ENCODE results near the gene RTP2. TPM values are rescaled to one million over a fixed set of nuclear protein-coding genes. Genes with fewer than 3 reads are reported as not detected.

RTP2 gene
- total RNA-seq, 1 experiment from 2014 or later: not detected

DNA sequence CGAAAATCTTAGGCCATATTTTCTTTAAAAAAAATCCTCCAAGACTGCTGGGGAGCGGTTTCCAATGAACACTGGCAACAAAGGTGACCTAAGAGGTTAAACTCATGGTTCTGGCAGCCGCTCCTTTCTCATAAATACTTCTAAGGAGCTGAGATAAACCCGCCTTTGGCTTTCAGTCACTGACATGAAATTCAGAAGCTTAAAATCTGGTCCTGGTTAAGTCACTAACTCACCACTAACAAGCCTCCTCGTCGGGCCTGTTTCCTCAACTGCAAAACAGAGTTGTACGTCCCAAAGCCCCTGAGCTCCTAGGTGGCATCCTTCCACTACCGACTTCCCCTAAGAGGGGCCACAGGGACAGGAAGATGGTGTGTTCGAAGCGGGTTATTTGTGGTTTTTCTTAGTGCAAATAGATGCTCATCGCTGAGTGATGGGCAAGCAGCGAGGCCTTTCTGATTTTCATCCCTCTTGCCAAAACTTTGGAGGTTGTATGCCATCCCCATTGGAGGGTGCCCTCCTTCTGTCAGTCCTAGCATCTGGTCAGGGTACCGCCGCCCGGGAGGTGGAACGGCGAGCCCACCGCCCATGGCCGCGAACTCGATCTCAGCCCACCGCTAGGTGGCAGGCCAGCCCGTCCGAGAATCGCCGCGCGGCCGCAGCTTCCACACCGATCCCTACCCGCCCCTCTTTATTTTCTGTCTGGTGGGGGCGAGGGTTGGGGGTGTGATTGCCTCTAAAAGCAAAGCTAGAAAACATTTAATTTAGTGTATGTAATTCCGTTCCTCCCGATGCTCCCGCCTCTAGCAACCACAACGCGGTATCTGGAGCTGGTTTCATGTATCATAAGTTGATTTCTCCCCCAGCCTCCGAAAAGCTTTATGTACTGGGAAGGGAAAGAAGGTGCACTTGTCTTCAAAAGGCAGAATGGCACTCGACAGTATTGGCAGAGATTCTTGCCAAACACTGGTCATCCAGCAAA, 38.4 kb upstream of the RTP2 start:
- DNase-seq: peak; percentile 65
- H3K27me3 ChIP-seq: no peaks in the 10 kb centered on the region
- no peaks in the 10 kb centered on the region for H3K9me3 ChIP-seq
- peak overlapping the region; percentile 43 for H3K4me3 ChIP-seq
- H3K36me3 ChIP-seq: peaks cover 3% of the 10 kb centered on the region; the same call in 1 of the 2 replicates

DNA sequence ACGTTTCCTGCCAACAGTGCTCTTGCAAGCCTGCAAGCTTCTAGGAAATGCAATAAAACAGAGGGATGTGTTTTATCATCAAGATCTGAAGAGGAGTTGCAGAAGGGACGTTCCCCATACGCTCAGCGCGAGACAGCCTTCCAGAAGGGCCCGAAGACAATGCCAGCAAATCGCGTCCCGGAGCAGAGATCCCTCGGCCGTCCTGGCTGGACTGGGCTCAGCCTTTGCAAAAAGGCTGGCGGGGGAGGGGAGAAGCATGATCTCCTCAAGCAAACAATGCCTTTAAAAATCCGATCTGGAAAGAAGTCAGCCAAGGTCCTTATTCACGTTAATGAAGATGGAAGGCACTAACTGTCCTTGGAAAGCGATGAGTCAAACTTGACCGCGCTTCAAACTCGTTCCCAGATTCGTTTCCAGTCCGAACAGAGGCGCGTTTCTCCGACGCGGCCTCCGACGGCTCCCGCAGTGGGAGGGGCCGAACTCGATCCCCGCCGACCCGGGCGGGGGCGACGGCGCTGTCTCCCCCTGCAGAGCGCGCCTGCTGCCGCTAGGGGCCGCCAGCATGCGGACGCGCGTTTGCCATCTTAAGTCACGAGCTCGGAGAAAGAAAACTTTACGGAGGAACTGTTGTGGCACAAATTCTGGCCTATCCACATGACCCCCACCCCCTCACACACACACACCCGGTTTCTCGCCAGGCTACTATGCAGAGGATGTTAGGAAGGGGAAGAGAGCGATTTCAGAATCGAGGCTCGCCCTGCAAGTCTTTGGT, 37.4 kb upstream of the RTP2 start:
- Histone ChIP-seq H3K9me3 (no peaks in the 10 kb centered on the region), H3K36me3 (peaks cover 3% of the 10 kb centered on the region; the same call in 1 of the 2 replicates), H3K4me3 (peak overlapping the region; percentile 43), H3K27me3 (no peaks in the 10 kb centered on the region)
- peak; percentile 82 for DNase-seq

DNA sequence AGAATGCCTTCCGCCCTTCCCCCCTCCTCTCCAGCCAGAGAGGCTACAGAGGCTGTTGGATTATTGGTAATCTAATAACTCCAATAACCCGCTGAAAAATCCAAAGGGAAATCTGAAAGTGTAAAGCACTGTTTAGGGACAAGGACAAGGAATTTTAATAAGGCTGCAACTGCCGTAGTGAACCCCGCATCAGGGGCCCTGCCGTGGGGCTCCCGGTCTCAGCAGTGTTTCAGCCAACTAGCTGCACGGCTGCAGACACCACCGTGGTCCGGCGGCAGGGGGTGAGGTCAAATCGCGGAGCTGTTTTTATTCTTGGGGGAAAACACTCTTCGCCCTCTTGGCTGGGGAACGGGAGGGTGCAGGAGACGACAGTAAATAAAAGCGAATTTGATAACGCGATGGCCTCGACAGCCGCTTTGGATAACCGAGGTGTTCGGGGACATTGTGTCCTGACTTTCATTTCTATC, 36.8 kb upstream of the RTP2 start:
- H3K4me3 ChIP-seq: peak overlapping the region; percentile 43
- DNase-seq: no peak
- no peaks in the 10 kb centered on the region for H3K27me3 ChIP-seq
- peaks cover 8% of the 10 kb centered on the region for H3K36me3 ChIP-seq
- H3K9me3 ChIP-seq: no peaks in the 10 kb centered on the region

DNA sequence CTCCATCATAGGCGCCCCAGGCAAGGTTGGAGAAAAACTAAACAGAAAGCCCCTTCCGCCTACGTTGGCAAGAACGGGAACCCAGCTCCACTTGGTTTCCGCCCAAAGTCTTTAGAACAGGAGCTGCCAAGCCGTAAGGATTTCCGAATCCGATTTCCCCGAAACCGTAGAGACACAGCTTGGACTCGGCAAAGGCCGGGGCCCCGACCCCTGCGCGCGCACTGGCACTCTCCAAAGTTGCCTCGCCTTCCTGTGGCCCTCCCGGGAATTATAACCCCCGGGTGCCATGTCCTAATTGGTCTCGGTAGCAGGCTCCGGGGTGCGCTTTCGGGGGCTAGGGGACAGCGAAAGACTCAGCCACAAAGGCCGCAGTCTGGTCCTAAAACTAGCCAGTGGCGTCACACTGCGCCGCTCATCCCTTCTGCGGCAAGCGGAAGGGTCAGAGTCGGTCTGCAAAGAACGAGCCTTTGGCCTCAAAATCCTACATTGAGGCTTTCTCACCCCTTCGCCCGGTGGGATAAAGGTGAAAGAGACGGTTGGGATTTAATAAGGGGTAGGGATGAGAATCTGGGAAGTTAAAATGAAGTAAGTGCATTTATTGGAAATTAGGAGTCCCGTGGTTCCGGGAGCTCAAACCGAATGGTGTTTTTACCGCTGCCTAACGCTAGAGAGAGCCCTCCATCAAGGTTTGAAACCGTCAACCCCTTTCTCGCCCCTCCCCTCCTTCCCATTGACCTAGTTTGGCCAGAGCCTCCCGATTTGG, 36.2 kb upstream of the RTP2 start:
- Histone ChIP-seq H3K27me3 (no peaks in the 10 kb centered on the region), H3K4me3 (peak overlapping the region; percentile 43), H3K9me3 (no peaks in the 10 kb centered on the region), H3K36me3 (peaks cover 13% of the 10 kb centered on the region)
- peak; percentile 86 for DNase-seq

DNA sequence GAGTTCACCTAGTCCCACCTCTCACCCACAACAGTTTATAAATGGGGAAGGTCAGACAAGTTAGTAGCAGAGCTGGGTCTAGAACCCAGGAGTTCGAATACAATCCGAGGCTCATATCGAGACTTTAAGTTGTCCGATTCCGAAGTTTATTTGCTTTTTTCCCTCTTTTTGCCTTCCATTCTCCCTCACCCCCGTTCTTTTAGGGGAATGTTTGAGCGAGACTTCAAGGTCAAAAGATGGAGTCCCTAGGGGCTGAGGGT, 35.6 kb upstream of the RTP2 start:
- H3K9me3 ChIP-seq: no peaks in the 10 kb centered on the region
- peak overlapping the region; percentile 43 for H3K4me3 ChIP-seq
- no peak for DNase-seq
- no peaks in the 10 kb centered on the region for H3K27me3 ChIP-seq
- peaks cover 16% of the 10 kb centered on the region for H3K36me3 ChIP-seq

DNA sequence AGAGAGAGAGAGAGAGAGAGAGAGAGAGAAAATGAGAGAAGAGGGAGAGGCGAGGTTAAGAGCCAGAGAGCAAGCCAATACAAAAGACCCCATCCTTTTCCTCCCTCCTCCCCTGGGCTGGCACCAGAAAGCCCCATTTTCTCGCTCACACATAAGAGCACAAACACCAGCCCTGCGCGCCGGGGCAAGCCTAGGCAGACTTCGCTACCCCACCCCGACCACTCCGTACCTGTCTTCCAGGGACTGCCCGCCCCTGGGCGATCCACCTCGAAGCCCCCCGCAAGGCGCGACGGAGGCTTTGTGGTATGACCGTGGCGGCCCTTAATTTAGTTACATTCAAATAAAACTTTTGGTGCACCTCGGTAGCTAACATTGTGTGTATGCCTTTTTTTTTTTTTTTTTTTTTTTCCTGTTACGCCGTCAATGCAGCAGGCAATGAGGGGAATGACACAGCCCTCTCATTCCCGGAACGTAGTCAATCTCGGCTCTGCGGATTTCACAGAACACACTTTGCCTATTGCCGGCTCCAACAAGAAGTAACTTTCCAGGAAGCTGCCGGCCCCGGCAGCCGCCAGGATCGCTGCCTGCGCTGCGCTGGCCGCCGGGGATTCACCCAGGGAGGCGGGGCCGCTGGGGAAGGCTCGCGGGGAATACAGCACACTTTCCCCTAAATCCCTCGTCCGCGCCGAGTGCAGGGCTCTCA, 35.2 kb upstream of the RTP2 start:
- Histone ChIP-seq H3K27me3 (no peaks in the 10 kb centered on the region), H3K36me3 (peaks cover 20% of the 10 kb centered on the region), H3K9me3 (no peaks in the 10 kb centered on the region), H3K4me3 (peak overlapping the region; percentile 43)
- DNase-seq: peak; percentile 73

DNA sequence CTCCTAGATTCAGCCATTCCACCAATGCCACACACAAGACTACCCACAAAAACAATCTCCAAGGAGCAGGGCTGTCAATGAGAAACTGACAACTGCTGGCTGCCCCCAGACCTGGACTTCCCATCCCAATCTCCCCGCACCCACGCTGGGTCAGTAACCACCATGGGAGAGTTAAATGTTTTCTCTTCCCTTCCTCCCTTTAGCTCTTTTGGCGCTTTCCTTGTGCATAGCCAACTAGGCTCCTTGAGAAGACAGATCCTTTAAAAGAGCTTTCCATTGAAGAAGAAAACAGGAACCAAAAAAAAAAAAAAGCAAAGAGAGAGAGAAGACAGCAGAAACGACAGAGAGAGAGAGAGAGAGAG, 34.6 kb upstream of the RTP2 start:
- H3K36me3 ChIP-seq: peaks cover 25% of the 10 kb centered on the region
- no peak for DNase-seq
- H3K9me3 ChIP-seq: no peaks in the 10 kb centered on the region
- no peaks in the 10 kb centered on the region for H3K27me3 ChIP-seq
- H3K4me3 ChIP-seq: no peak overlapping the region

DNA sequence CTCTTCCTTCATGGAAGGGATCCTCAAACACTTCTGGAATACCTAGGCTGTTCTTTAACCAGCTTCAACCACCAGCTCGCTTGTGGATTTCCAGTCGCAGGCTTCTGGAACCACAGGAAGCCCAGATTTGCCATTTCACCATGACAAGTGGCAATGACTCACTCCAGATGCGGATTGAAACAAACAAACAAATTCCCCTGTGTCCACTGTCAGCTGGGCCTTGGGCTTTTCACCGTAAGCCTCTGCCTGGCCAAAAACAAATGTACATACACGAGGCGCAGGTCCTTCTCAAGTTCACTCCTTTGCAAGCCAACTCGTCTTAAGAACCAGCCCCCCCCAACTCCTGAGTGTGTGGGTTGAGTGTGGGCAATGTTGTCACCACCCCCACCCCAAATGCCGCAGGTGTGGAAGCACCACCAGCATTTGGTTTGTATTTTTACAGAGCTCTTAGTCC, 34.1 kb upstream of the RTP2 start:
- Histone ChIP-seq H3K27me3 (no peaks in the 10 kb centered on the region), H3K4me3 (no peak overlapping the region), H3K36me3 (peaks cover 30% of the 10 kb centered on the region), H3K9me3 (no peaks in the 10 kb centered on the region)
- DNase-seq: peak; percentile 31

DNA sequence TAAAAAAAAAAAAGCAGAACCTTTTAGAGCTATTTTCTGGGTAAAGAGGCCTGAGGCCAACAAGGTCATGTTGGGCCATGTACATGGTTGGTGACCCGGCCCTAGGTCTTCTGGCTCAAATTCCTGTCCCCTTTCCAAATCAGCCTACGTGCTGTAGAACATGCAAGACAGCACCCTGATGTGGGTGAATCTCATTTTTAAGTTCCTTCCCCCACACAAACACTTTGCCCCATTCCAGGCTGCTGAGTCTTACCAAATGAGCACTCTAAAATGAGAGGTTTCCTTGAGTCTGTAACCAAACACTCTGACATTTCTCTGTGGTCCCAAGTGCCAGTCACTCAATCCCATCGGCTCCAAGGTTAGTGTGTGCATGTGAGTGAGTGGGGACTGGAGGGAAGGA, 33.5 kb upstream of the RTP2 start:
- DNase-seq: no peak
- Histone ChIP-seq H3K27me3 (no peaks in the 10 kb centered on the region), H3K36me3 (peaks cover 36% of the 10 kb centered on the region), H3K4me3 (no peak overlapping the region), H3K9me3 (no peaks in the 10 kb centered on the region)

DNA sequence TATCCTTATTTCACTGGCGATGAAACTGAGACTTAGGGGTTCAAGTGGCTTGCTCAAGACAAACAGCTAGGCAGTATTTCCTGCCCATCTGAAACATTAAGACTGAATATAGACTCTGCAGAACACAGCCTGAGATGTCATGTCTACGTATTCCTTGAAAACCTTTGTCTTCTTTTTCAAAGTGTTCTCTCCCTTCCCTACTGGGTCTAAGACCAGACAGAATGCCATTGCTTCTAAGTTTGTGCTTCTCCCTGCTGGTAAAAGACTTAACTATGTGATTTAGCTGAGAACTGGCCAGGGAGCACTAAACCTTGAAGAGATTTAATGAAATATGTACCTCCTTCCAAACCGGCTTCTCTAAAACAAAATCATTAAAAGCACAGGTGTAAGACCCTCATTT, 33.0 kb upstream of the RTP2 start:
- Histone ChIP-seq H3K4me3 (no peak overlapping the region), H3K9me3 (no peaks in the 10 kb centered on the region), H3K36me3 (peaks cover 41% of the 10 kb centered on the region), H3K27me3 (no peaks in the 10 kb centered on the region)
- no peak for DNase-seq

DNA sequence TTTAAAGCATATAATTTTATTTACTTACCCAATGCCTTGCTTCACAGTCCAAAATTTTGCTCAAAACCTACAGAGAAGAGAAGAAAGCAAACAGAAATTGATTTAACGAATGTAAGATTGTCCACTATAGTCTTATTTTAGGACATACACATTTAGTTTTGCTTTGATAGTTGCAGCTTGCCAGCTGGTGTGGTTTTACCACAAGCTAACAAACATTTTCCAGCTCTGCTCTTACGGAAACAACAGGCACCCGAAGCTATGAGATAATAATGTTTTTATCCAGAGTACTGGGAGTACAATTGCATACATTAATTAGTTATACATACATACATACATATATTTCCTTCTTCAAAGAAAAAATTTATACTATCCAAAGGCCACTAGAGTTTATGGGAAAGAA, 32.5 kb upstream of the RTP2 start:
- Histone ChIP-seq H3K4me3 (no peak overlapping the region), H3K27me3 (no peaks in the 10 kb centered on the region), H3K9me3 (no peaks in the 10 kb centered on the region), H3K36me3 (peaks cover 46% of the 10 kb centered on the region)
- DNase-seq: no peak

DNA sequence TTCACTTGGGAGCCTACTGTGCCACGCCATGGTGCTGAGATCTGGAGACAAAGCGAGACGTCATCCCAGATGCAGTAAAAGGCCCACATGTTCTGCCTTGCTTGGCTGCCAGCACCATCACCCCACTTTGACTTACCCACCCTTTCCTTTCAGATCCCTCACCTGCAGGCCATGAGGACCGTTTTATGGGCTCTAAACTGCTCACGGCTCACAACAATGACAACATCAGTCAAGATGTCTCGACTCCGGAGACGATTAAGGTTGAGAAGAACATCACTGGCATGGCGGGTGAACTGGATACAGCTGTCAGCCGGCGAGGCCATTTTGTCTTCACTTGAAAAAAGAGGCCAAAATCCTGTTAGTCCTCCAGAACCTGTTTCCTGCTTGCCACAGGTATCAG, 31.0 kb upstream of the RTP2 start:
- Histone ChIP-seq H3K36me3 (peaks cover 60% of the 10 kb centered on the region), H3K4me3 (no peak overlapping the region), H3K9me3 (no peaks in the 10 kb centered on the region), H3K27me3 (no peaks in the 10 kb centered on the region)
- no peak for DNase-seq

DNA sequence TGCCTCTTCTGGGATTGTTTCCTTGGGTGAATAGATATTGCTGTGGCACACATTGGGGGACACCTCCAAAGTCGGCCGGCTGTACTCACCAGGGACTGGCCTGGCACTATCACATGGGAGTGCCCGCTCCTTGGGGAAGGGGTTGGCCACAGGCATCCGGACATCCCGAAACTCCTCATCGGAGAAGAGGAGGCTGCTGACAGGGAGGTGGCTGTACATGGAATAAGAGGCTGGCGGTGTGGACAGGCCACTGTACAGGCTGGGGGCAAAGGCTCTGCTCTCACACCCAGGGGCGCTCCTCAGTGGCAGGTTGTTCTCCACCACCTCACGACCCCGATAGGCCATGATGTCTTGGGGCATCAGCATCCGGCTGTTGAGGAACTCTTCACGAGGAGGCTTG, 27.2 kb upstream of the RTP2 start:
- DNase-seq: no peak
- H3K27me3 ChIP-seq: no peaks in the 10 kb centered on the region
- H3K9me3 ChIP-seq: no peaks in the 10 kb centered on the region
- H3K36me3 ChIP-seq: peaks cover 87% of the 10 kb centered on the region
- H3K4me3 ChIP-seq: no peak overlapping the region

DNA sequence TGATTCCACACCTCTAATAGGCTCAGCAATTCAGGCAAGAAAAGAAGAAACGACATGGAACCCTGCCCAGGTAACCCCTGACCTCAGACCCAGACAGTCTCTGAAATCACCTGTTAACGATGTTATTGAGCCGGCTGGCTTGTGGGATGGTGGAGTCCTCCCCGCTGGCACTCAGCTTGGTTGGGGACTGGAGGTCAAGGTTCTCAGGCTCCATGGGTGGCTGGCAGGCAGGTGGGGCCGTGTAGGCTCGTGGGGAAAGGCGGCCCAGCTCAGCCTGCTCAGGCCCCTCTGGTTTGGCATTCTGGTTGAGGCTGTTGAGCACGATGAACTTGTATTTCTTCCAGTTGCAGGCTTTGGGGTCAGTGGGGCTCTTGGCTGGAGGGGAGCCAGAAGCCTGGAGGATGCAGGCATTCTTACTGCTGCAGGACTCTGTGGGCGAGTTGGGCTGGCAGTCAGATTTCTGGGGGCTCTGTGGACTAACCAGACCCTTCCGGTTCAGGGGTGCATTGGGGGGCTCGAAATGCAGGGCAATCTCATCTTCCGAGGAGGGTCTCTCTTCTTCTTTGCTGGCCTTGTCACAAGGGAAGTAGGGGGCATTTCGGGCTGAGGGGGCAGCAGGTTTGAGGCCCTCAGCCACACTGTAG, 26.7 kb upstream of the RTP2 start:
- H3K36me3 ChIP-seq: peaks cover 85% of the 10 kb centered on the region
- H3K9me3 ChIP-seq: no peaks in the 10 kb centered on the region
- no peak for DNase-seq
- H3K27me3 ChIP-seq: no peaks in the 10 kb centered on the region
- no peak overlapping the region for H3K4me3 ChIP-seq

DNA sequence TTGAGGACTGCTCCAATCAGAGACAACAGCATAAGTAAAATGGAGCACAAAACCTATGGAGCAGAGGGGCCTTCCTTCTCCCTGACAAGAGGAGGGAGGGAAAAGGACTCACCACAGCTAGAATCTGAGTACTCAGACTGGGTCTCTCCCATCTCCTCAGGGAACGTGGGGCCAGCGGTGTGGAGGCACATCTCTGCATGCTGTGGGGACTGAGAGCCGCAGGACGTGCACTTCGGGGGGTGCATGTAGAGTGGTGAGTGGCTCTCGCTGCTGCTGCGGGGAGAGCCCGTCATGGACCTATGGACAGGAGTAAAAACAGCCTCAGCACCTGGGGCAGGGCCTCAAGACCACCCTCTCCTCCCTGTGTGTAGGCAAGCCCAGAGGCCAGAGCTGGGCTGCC, 25.9 kb upstream of the RTP2 start:
- DNase-seq: no peak
- Histone ChIP-seq H3K27me3 (no peaks in the 10 kb centered on the region), H3K36me3 (peaks cover 79% of the 10 kb centered on the region), H3K9me3 (no peaks in the 10 kb centered on the region), H3K4me3 (no peak overlapping the region)

DNA sequence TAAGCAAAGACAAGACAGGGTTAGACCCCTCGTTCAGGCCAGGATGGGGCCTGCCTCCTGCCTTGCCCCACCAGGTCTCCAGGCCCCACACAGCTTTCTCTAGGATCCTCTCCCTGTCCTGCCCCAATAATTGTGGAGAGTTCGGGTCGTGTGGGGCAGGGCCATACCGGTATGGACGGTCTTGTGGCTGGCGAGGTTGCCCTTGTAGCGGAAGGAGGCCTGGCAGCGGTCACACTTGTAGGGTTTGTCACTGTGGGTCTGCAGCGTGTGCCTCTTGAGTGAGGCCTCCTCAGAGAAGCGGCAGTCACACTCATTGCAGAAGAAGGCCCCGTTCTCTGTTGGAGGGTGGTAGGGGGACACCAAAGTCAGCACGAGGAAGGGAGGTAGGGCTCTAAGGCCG, 24.2 kb upstream of the RTP2 start:
- Histone ChIP-seq H3K4me3 (no peak overlapping the region), H3K27me3 (no peaks in the 10 kb centered on the region), H3K36me3 (peaks cover 72% of the 10 kb centered on the region), H3K9me3 (no peaks in the 10 kb centered on the region)
- no peak for DNase-seq
